Uterus (tissue), 2 donors: Measurements from ENCODE around the gene CAMK2G.

ENCODE experiments used
- CTCF ChIP-seq, 4 experiments: fragments of 200-600 bp in 2 of 4; fragments of 450-650 bp in 2 of 4; sonication (generic) in 2 of 4; IDR thresholded peaks; one replicate each; pipeline ENCODE4 v1.5.1; 2016 to 2019; ENCODE audit warnings: antibody characterized with exemption in 4 of 4, mild to moderate bottlenecking in 2 of 4, moderate library complexity in 1 of 4
- POLR2A ChIP-seq, 2 donors: fragments of 450-650 bp; IDR thresholded peaks; one replicate each; pipeline ENCODE4 v1.6.1; 2016; ENCODE audit warnings: antibody characterized with exemption in 2 of 2, mild to moderate bottlenecking in 1 of 2, moderate library complexity in 1 of 2

- TF ChIP-seq CTCF (IDR thresholded peaks at IDR 0.05) (no peak), POLR2A (IDR thresholded peaks at IDR 0.05) (no peak)
Observed at GRCh38 chr10:73806176-73806950, 68.0 kb downstream of the CAMK2G start.
